ENCODE data around the gene IGF2BP1. TPM values are rescaled to one million over a fixed set of nuclear protein-coding genes. Genes with fewer than 3 reads are reported as not detected.

IGF2BP1 gene
- total RNA-seq, 1 experiment from 2014 or later: 434 TPM

DNA sequence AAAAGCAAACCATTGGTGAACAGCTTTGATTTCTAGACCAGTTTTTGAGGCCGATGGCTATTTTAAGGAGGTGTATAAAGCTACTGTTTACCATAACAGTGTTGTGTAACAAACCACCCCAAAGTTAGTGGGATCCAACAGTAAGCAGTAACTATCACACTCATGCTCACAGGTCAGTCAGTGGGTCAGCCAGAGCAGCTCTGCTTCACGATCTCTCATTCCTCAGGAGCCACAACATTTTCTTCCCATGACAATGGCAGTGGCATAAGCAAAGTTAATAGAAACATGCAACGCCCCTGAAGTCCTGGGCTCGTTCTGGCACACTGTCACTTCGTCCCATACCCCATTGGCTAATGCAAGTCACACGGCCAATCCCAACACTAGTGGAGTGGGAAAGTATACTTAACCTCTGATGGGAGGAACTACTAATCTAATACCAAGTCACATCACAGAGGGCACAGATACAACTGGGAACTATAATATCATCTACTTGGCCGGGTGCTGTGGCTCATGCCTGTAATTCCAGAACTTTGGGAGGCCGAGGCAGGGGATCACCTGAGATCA, 107.4 kb downstream of the IGF2BP1 start:
- Mint-ChIP-seq H3K27me3 (ENCODE audit: low read depth) (no peaks in the 10 kb centered on the region), H3K4me1 (peaks cover 29 to 34% of the 10 kb centered on the region in 2 experiments), H3K4me3 (no peak overlapping the region), H3K9me3 (no peaks in the 10 kb centered on the region; a peak in 1 of 5 replicates), H3K36me3 (ENCODE audit: insufficient read depth in 1 of 3, low read depth in 3 of 3) (no peaks in the 10 kb centered on the region; a peak in 1 of 7 replicates), H3K27ac (no peak overlapping the region)
- Histone ChIP-seq H4K91ac (ENCODE audit: insufficient read length, low read depth, low read length) (no peak overlapping the region), H3K9me3 (ENCODE audit: control insufficient read depth, low read depth, low read length) (no peaks in the 10 kb centered on the region), H2BK120ac (ENCODE audit: low read depth, low read length, poor library complexity, severe bottlenecking) (no peak overlapping the region), H3K79me1 (ENCODE audit: insufficient read depth, low read depth, low read length, poor library complexity, severe bottlenecking) (no peaks in the 10 kb centered on the region), H3K27ac (ENCODE audit: insufficient read length, low read depth, low read length) (no peak overlapping the region), H2BK12ac (ENCODE audit: insufficient read length, low read depth, low read length) (no peak overlapping the region), H3K4ac (ENCODE audit: low read depth, low read length) (no peak overlapping the region), H2BK5ac (ENCODE audit: insufficient read length, low read length) (no peak overlapping the region), H4K20me1 (ENCODE audit: control insufficient read depth, insufficient read depth, insufficient read length) (no peaks in the 10 kb centered on the region), H4K5ac (ENCODE audit: insufficient read length, low read depth, low read length) (no peak overlapping the region), H3K9ac (ENCODE audit: extremely low read depth, insufficient read length, low read length) (no peak overlapping the region), H2AK5ac (ENCODE audit: insufficient read length, low read length) (no peak overlapping the region), H3T11ph (ENCODE audit: low read length) (no peak overlapping the region), H3K14ac (ENCODE audit: insufficient read depth, low read length) (no peak overlapping the region), H3K4me2 (ENCODE audit: insufficient read depth, insufficient read length, low read length) (no peak overlapping the region), H3K23ac (ENCODE audit: insufficient read length, low read depth, low read length) (no peak overlapping the region), H3K18ac (ENCODE audit: insufficient read length, low read depth, low read length) (no peak overlapping the region), H3K23me2 (ENCODE audit: insufficient read length, low read depth, low read length, poor library complexity, severe bottlenecking) (no peaks in the 10 kb centered on the region), H2BK15ac (ENCODE audit: low read depth, low read length) (no peak overlapping the region), H3K27me3 (ENCODE audit: insufficient read depth, low read length) (no peaks in the 10 kb centered on the region), H4K8ac (replicated peaks; ENCODE audit: insufficient read length, low read depth, low read length) (no peak overlapping the region), H3K56ac (ENCODE audit: insufficient read length, low read depth, low read length) (no peak overlapping the region), H2BK20ac (ENCODE audit: low read depth, low read length, poor library complexity, severe bottlenecking) (no peak overlapping the region), H3K79me2 (ENCODE audit: insufficient read depth, low read length) (no peaks in the 10 kb centered on the region), H3K4me1 (ENCODE audit: insufficient read depth, low read length) (peaks cover 8% of the 10 kb centered on the region; the same call in 1 of the 2 replicates), H2AFZ (ENCODE audit: low read length) (no peak overlapping the region)
- no peak for TF ChIP-seq CTCF (conservative IDR thresholded peaks at IDR 0.05)
- WGBS (ENCODE audit: extremely low coverage, insufficient read length, low lambda C conversion rate): no CpG with 5 or more reads among the region's 8 CpGs
- DNase-seq: no peak

Other genes starting within 250 kb of the IGF2BP1 start
- 1.1 and 2.4 TPM in 2 replicates for gene TTLL6, start 180.2 kb upstream of the IGF2BP1 start, total RNA-seq (2021)
- 19.1 and 23.1 TPM in 2 replicates for gene CALCOCO2, start 166.3 kb upstream of the IGF2BP1 start, total RNA-seq (2021)
- 84.7 and 91.5 TPM in 2 replicates for gene ATP5MC1, start 104.6 kb upstream of the IGF2BP1 start, total RNA-seq (2021)
- gene UBE2Z, start 89.0 kb upstream of the IGF2BP1 start, total RNA-seq (2021): 78.0 and 80.0 TPM in 2 replicates
- 129 and 139 TPM in 2 replicates for gene SNF8, start 52.5 kb upstream of the IGF2BP1 start, total RNA-seq (2021)
- gene GIP, start 28.8 kb upstream of the IGF2BP1 start, total RNA-seq (2021): not detected in 2 replicates
- not detected in 2 replicates for gene B4GALNT2, start 135.4 kb downstream of the IGF2BP1 start, total RNA-seq (2021)
- 0.42 and 1.1 TPM in 2 replicates for gene GNGT2, start 213.2 kb downstream of the IGF2BP1 start, total RNA-seq (2021)
- 2.1 and 2.4 TPM in 2 replicates for gene ABI3, start 213.3 kb downstream of the IGF2BP1 start, total RNA-seq (2021)
- gene PHOSPHO1, start 233.4 kb downstream of the IGF2BP1 start, total RNA-seq (2021): 0.31 and 0.63 TPM in 2 replicates

Data from H9 (cell line).